C4-2B (cell line): ENCODE data around the gene FAM131C.
A peak's percentile ranks its signal among the peaks of the same experiment; 100 is the strongest.

Experiments used
- H3K27ac ChIP-seq: fragments of 450-650 bp; 2 replicates; pipeline ENCODE4 v1.5.1; 2017
- CTCF ChIP-seq: fragments of 450-650 bp; conservative IDR thresholded peaks from 2 replicates; pipeline ENCODE4 v1.5.1; 2017; ENCODE audit warnings: mild to moderate bottlenecking
- ZFX ChIP-seq: fragments of 450-650 bp; IDR thresholded peaks from 2 replicates; pipeline ENCODE4 v1.6.1; 2017

Gene FAM131C

DNA sequence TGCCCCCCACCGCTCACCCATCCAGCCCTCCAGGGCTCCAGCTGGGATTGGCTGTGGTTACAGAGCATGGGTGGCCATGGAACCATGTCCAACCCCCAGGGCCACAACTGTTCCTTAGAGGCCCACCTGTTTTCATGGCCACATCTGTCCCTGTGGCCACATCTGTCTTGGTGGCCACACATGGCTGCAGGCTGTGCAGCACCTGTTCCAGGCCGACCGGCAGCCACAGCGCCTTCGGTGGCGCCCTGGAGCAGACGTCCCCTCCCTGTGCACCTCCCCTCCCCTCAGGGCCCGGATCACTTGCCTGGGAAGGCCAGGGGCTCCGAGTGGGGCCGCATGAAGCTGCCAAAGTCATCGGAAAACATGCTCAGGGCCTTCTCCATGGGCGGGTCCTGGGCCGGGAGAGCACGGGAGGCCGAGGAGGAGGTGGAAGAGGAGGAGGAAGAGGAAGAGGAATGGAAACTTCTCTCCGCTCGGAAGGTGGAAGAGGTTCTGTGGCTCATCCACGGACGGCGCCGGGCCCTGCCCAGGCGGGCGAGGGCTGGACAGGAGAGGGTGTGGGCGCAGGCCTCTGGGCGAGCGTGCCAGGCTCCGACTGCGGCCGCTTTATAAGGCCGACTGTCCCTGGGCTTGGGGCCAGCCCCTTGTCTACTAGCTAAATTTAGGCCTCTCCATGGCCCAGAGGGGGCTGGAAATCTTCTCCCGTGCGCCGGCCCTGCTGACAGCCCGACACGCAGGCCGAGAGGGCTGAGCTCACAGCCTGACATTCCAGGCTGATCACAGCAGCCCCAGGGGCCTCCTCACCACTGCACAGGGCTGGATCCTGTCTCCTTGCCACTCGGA is 55.8 kb downstream of the FAM131C start, which contains the start of gene HSPB7:
Gene HSPB7 (minus strand): TSS at position 583 of the 843 bp plus-strand sequence. CDS start 80 bp downstream, at position 503.
- TF ChIP-seq CTCF, result no peak
- H3K27ac ChIP-seq, result no peak within 1 kb of the TSS

- H3K27ac ChIP-seq, result no peak overlapping the region
- TF ChIP-seq CTCF (no peak), ZFX (no peak)
Measured at GRCh38 chr1:16017076-16017460, 56.4 kb downstream of the FAM131C start.

DNA sequence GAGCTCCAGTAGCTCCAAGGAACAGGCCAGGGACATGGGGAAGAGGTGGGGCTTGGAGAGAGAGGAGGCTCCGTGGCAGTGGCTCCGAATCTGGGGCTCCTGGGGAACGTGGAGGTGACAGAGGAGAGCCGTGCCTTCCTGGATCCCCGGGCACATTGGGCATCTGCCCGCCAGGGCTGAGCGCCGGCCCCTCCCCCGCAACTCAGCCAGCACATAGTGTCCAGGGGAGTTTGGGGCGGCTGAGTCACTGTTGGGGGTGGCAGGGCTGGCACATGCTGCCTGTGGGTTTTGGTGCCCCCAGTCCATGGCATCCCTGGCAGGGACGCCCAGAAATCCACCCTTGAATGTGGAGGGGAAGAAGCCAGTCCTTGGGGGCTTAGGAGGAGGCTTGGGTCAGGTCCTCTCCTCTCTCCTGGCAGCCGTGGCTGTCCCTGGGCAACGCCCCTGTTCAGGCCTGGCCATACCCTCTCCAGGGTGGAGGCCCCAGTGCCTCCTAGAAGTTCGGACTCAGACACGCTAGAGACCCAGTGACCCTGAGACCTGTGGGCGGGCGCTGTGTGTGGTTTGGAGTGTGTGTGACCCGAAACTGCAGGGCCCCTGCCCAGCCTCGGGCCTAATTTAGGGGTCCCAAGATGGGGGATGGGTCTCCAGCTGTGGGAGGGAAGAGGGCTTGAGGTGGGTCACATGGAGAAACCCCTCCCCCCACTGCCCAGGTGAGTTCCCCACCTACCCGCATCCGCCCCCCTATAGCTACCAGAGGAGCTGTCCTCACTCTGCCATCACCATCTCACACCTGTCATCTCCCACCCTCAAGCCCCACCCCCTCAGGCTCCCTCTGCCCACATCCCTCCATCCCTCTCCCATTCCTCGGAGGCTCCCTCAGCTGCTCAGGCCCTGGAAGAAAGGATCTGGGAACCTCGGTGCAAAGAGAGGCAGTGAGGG is 57.2 kb downstream of the FAM131C start:
- no peak overlapping the region for H3K27ac ChIP-seq
- no peak for TF ChIP-seq ZFX
- TF ChIP-seq CTCF, result no peak

DNA sequence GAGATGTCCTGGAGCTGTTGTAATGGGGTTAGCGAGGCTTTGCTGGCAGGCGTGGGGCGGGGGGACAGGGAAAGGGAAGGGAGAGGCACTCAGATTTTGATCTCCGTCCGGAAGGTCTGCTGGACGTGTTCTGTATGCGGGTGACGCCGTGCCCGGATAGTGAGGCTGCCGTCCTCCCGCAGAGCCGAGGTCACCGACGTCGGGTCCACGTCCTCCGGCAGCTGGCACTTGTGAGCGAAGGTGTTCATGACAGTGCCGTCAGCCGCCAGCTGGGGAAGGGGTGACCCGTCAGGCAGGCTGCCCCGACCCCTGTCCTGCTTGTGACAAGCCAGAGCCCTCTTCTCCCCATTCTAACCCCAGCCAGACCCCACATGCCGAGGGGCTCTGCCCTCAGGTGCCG is 58.0 kb downstream of the FAM131C start:
- no peak overlapping the region for H3K27ac ChIP-seq

GRCh38 chr1:16014509-16015482 is 58.7 kb downstream of the FAM131C start:
- no peak overlapping the region for H3K27ac ChIP-seq
- TF ChIP-seq CTCF, result no peak
- TF ChIP-seq ZFX, result no peak

More for the DNA sequence above, 58.0 kb downstream of the FAM131C start:
- TF ChIP-seq CTCF (no peak), ZFX (no peak)

DNA sequence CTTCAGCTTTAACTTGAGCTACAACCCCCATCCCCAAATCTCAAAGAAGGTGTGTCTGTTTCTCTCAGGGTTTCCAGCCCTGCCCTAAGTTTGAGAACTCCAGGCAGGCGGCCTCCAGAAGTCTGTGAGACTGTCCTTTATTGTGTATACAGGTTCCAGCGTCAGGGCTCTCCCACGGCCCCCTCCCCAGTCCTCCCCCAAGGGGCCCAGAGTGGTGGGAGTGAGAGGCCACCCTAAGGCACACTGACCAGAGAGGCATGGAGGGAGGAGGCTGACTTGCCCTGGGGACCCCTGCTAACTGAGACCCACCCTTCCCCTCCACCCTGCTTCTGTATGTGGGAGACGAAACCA is 59.6 kb downstream of the FAM131C start:
- H3K27ac ChIP-seq, result peak overlapping the region; percentile 45
- TF ChIP-seq CTCF (no peak), ZFX (no peak)
